ENCODE measurements around the gene RPS6KA5. TPM values are rescaled to one million over a fixed set of nuclear protein-coding genes. Genes with fewer than 3 reads are reported as not detected.
"Not testable (repeated sequence)": the region's sequence is repeated elsewhere in the genome, so short reads cannot be mapped to it uniquely, and the experiment has no call there.

RPS6KA5 gene
- total RNA-seq, 1 donor from 2014 or later = 3.1 TPM

- no peak for DNase-seq
Measured at GRCh38 chr14:90867501-90867900, 192.9 kb downstream of the RPS6KA5 start.

- no peak for DNase-seq
Measured at GRCh38 chr14:90866833-90867232, 193.6 kb downstream of the RPS6KA5 start.

GRCh38 chr14:90864741-90865140 is 195.7 kb downstream of the RPS6KA5 start:
- DNase-seq = no peak

GRCh38 chr14:90858511-90858910 is 201.9 kb downstream of the RPS6KA5 start:
- DNase-seq = no peak

- DNase-seq = peak; percentile 27
Measured at GRCh38 chr14:90857866-90858265, 202.6 kb downstream of the RPS6KA5 start.

- not testable (repeated sequence) for DNase-seq
Measured at GRCh38 chr14:90856115-90856514, 204.3 kb downstream of the RPS6KA5 start.

- no peak for DNase-seq
Measured at GRCh38 chr14:90853116-90853515, 207.3 kb downstream of the RPS6KA5 start.

- peak; percentile 3 for DNase-seq
Measured at GRCh38 chr14:90851327-90852036, 209.0 kb downstream of the RPS6KA5 start.

- peak; percentile 97 for DNase-seq
Measured at GRCh38 chr14:90850487-90850886, 210.0 kb downstream of the RPS6KA5 start.

- peak; percentile 44 for DNase-seq
Measured at GRCh38 chr14:90849787-90850444, 210.5 kb downstream of the RPS6KA5 start.

- peak; percentile 37 for DNase-seq
Measured at GRCh38 chr14:90848944-90849731, 211.3 kb downstream of the RPS6KA5 start.

GRCh38 chr14:90846511-90846910 is 213.9 kb downstream of the RPS6KA5 start:
- DNase-seq = no peak

GRCh38 chr14:90844321-90844720 is 216.1 kb downstream of the RPS6KA5 start:
- no peak for DNase-seq

GRCh38 chr14:90842726-90843125 is 217.7 kb downstream of the RPS6KA5 start:
- no peak for DNase-seq

GRCh38 chr14:90840667-90841066 is 219.8 kb downstream of the RPS6KA5 start:
- DNase-seq = not testable (repeated sequence)

GRCh38 chr14:90839889-90840266 is 220.6 kb downstream of the RPS6KA5 start:
- no peak for DNase-seq

GRCh38 chr14:90839024-90839888 is 221.2 kb downstream of the RPS6KA5 start:
- peak; percentile 39 for DNase-seq

- not testable (repeated sequence) for DNase-seq
Measured at GRCh38 chr14:90838531-90838930, 221.9 kb downstream of the RPS6KA5 start.

- DNase-seq = no peak
Measured at GRCh38 chr14:90837355-90837754, 223.1 kb downstream of the RPS6KA5 start.

- DNase-seq = no peak
Measured at GRCh38 chr14:90836692-90837063, 223.8 kb downstream of the RPS6KA5 start.

GRCh38 chr14:90831821-90832220 is 228.6 kb downstream of the RPS6KA5 start:
- no peak for DNase-seq

GRCh38 chr14:90830931-90831701 is 229.3 kb downstream of the RPS6KA5 start:
- no peak for DNase-seq

Data from dermis blood vessel endothelial cell (primary cell).